Osteocyte (in vitro differentiated cells): ENCODE measurements around the gene SDC3. TPM values are rescaled to one million over a fixed set of nuclear protein-coding genes. Genes with fewer than 3 reads are reported as not detected.

Source experiments
- DNase-seq: peaks from one replicate; pipeline ENCODE4 v3.0.0; 2021; ENCODE audit warnings: mixed read lengths; ENCODE audit not compliant: unreplicated experiment; ENCODE audit errors: extremely low spot score
- H3K27ac Mint-ChIP-seq: one replicate; pipeline ENCODE4 v1.8.0; 2021; ENCODE audit warnings: mild to moderate bottlenecking, mixed read lengths; ENCODE audit not compliant: unreplicated experiment
- H3K27me3 Mint-ChIP-seq: one replicate; pipeline ENCODE4 v1.8.0; 2021; ENCODE audit warnings: mixed read lengths; ENCODE audit not compliant: unreplicated experiment
- H3K36me3 Mint-ChIP-seq: one replicate; pipeline ENCODE4 v1.8.0; 2021; ENCODE audit warnings: mixed read lengths; ENCODE audit not compliant: unreplicated experiment
- H3K4me1 Mint-ChIP-seq: one replicate; pipeline ENCODE4 v1.8.0; 2021; ENCODE audit warnings: mixed read lengths; ENCODE audit not compliant: unreplicated experiment
- H3K4me3 Mint-ChIP-seq: one replicate; pipeline ENCODE4 v1.8.0; 2021; ENCODE audit warnings: mild to moderate bottlenecking, moderate library complexity, mixed read lengths; ENCODE audit not compliant: unreplicated experiment
- H3K9me3 Mint-ChIP-seq: one replicate; pipeline ENCODE4 v1.8.0; 2021; ENCODE audit warnings: mixed read lengths; ENCODE audit not compliant: unreplicated experiment
- CTCF ChIP-seq: fragments of 200-600 bp; sonication (generic); IDR thresholded peaks from 2 replicates; pipeline ENCODE4 v1.5.0; 2021; ENCODE audit warnings: antibody characterized with exemption, mild to moderate bottlenecking, moderate library complexity
- total RNA-seq: library from RNA; stranded (reverse); gene quantifications from 2 replicates; pipeline ENCODE4 v1.2.1, GENCODE V29; 2021

SDC3 gene
- total RNA-seq, 1 donor from 2014 or later: 54.4 TPM

GRCh38 chr1:30885570-30886522 is 22.7 kb downstream of the SDC3 start:
- Mint-ChIP-seq H3K9me3 (no peaks in the 10 kb centered on the region), H3K36me3 (no peaks in the 10 kb centered on the region), H3K4me1 (peaks cover 25% of the 10 kb centered on the region), H3K4me3 (no peak overlapping the region), H3K27ac (no peak overlapping the region), H3K27me3 (no peaks in the 10 kb centered on the region)
- DNase-seq: no peak
- TF ChIP-seq CTCF: no peak

DNA sequence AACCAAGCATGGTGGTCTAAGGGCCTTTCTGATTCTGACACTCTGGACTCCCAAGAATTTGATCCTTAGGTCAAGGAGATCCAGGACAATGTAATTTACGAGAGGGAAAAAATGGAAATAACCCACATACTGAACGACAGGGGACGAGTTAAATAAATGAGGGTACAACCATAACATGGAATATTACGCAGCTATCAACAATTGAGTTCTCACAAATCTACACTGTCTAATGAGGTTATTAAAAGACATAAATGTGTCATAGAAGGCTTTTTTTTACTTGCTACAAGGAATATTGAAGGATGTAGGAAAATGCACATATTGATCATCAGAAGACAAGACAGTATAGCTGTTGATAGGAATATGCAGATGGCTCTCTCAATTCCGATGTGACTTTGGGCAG is 23.8 kb downstream of the SDC3 start:
- Mint-ChIP-seq H3K36me3 (no peaks in the 10 kb centered on the region), H3K4me3 (no peak overlapping the region), H3K9me3 (no peaks in the 10 kb centered on the region), H3K27me3 (no peaks in the 10 kb centered on the region), H3K4me1 (peaks cover 25% of the 10 kb centered on the region), H3K27ac (no peak overlapping the region)
- DNase-seq: no peak
- no peak for TF ChIP-seq CTCF

GRCh38 chr1:30883389-30884172 is 25.0 kb downstream of the SDC3 start:
- no peaks in the 10 kb centered on the region for H3K36me3 Mint-ChIP-seq
- no peak overlapping the region for H3K4me3 Mint-ChIP-seq
- H3K27me3 Mint-ChIP-seq: no peaks in the 10 kb centered on the region
- peaks cover 20% of the 10 kb centered on the region for H3K4me1 Mint-ChIP-seq
- no peak for DNase-seq
- TF ChIP-seq CTCF: no peak
- no peaks in the 10 kb centered on the region for H3K9me3 Mint-ChIP-seq
- no peak overlapping the region for H3K27ac Mint-ChIP-seq

- no peak for DNase-seq
- TF ChIP-seq CTCF: no peak
- Mint-ChIP-seq H3K4me1 (peaks cover 13% of the 10 kb centered on the region), H3K36me3 (no peaks in the 10 kb centered on the region), H3K4me3 (no peak overlapping the region), H3K27me3 (no peaks in the 10 kb centered on the region), H3K9me3 (no peaks in the 10 kb centered on the region), H3K27ac (no peak overlapping the region)
Observed at GRCh38 chr1:30882678-30883388, 25.7 kb downstream of the SDC3 start.
